Epidermal melanocyte (primary cell): ENCODE measurements around the gene HOATZ.

Experiments used
- DNase-seq: peaks from one replicate; pipeline ENCODE4 v3.0.0; 2011; ENCODE audit warnings: low spot score; ENCODE audit not compliant: insufficient read length

HOATZ gene

DNA sequence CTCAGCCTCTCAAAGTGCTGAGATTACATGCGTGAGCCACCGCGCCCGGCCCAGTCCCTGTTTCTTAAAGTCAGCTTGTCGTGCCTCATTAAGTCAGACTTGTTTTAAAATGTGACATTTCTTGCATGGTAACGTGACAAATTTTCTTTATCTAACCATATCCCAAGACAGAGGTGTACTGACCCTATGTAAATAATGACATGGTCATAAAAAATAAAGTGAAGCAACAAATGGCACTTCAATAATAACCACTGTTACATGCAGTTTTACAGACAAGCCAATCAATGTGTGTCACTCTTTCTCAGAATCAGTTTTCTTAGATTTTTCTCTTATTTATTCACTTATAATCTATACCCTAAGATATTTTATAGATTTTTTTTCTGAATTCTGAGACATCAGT lies 61.2 kb downstream of the HOATZ start:
- DNase-seq, result no peak

DNA sequence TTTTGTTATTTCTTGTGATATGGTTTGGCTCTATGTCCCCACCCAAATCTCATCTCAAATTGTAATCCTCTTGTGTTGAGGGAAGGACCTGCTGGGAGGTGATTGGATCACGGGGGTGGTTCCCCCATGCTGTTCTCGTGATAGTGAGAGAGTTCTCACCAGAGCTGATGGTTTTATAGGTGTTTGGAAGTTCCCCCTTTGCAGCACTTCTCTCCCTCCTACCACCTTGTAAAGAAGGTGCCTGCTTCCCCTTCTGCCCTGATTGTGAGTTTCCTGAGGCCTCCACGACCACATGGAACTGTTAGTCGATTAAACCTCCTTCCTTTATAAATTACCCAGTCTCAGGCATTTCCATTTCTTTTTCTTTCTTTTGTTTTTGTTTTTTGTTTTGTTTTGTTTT lies 63.2 kb downstream of the HOATZ start:
- no peak for DNase-seq

DNA sequence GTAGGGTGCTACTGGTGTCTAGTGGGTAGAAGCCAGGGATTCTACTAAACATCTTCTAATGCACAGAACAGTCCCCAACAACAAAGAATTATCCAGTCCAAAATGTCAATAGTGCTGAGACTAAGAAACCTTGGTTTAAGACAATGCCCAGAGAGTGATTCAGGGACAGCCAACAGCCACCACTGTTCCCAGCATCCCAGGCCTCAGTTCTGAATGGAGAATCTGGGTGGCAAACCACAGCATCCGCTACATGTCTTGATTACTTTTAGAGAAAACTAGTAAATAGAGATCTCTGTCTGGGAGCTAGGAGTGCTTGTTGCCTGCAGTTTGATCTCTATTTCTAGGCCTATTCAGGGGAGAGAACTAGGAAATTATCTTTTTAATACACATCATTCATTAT lies 66.8 kb downstream of the HOATZ start:
- DNase-seq, result no peak

DNA sequence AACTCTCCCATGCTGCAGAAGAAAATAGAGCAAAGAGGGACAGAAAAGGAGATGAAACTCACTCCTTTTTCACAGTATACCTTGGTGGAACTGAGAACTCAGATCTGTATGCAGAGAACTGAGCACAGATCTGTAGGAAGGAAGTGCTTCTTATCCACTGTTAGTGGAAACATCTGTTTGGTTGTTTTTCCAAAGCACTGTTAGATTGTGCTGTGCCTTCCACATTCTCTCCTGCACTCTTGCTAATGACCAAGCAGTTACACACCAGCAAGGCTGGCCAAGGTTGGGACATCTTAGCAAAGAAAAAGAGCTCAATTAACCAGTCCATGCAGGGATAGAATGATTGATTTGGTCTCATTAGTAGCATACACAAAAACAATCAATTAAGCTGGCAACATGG lies 67.6 kb downstream of the HOATZ start:
- DNase-seq, result no peak

DNA sequence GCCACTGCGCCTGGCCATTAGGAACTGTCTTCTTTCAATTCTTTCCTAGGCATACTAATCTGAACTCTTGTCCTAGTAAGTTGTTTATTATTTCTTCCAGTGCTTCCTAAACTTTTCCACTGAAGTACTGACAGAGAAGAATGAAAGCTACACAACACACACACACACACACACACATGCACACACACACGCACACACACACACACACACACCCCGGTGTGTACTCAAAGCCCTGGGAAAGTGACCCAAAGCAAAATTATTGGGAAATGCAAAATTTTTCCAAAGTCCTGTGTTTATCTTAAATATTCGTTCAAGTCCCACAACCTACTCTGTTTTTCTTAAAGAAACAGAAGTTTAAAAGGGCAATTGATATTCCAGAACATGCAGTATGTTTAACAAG lies 68.3 kb downstream of the HOATZ start:
- DNase-seq, result no peak

DNA sequence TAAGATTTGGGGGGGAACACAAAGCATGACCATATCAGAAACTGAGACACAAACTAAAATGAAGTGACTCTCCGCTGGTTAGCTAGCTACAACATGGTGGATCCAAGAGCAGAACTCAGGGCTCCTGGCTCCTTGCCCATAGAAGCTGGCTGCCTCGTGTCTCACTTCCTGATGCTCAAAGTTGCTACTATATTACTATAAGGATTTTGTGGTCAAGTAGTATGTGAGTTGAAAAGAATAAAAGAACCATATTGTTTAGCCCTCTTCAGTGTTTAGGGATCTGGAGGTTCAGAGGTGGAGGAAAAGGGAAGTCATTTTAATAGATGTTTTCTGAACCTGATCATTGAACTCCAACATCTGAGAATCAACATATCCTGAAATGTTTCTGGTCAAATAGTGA lies 70.8 kb downstream of the HOATZ start:
- no peak for DNase-seq

DNA sequence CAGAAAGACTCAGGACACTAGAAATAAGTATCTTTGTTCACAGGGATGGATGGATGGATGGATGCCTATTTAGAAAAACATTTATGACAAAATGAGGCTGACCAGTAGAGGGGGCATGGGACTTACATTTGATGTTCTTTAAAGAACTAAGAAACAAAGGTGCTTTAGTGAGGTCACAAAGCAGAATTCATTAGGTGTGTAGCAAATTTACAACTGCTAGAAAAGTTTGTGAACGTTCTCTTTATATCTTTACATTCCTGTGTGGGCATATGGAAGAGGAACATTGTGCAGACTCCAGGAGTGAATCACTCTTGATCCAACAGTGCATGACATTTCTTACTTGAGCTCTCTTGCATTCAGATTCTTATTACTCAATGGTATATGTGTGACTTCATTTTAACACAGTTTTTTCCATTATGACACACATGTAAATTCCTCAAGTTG lies 71.8 kb downstream of the HOATZ start:
- no peak for DNase-seq
